Immature natural killer cell (primary cell): ENCODE measurements around the gene GNA12. TPM values are rescaled to one million over a fixed set of nuclear protein-coding genes. Genes with fewer than 3 reads are reported as not detected.
A peak's percentile ranks its signal among the peaks of the same experiment; 100 is the strongest.

Source experiments
- DNase-seq, 3 donors: peaks; one replicate each; pipeline ENCODE4 v3.0.0; 2022; ENCODE audit warnings: mixed read lengths in 1 of 3
- H3K27ac Mint-ChIP-seq, 6 donors: one replicate each; pipeline ENCODE4 v1.8.0; 2020; ENCODE audit warnings: mixed read lengths in 6 of 6, mild to moderate bottlenecking in 5 of 6, inconsistent platforms in 4 of 6, moderate library complexity in 3 of 6
- H3K27me3 Mint-ChIP-seq, 3 donors: one replicate each; pipeline ENCODE4 v1.8.0; 2020 to 2021; ENCODE audit warnings: low read depth in 3 of 3, mild to moderate bottlenecking in 3 of 3, mixed read lengths in 3 of 3, moderate library complexity in 3 of 3, inconsistent platforms in 1 of 3
- H3K36me3 Mint-ChIP-seq, 3 donors: one replicate each; pipeline ENCODE4 v1.8.0; 2020; ENCODE audit warnings: mixed read lengths in 3 of 3, inconsistent platforms in 2 of 3, mild to moderate bottlenecking in 2 of 3
- H3K4me1 Mint-ChIP-seq, 2 donors: one replicate each; pipeline ENCODE4 v1.8.0; 2020; ENCODE audit warnings: inconsistent platforms in 2 of 2, mild to moderate bottlenecking in 2 of 2, mixed read lengths in 2 of 2, moderate library complexity in 1 of 2
- H3K4me3 Mint-ChIP-seq, 5 donors: one replicate each; pipeline ENCODE4 v1.8.0; 2020; ENCODE audit warnings: mild to moderate bottlenecking in 5 of 5, mixed read lengths in 5 of 5, inconsistent platforms in 3 of 5, moderate library complexity in 3 of 5
- H3K9me3 Mint-ChIP-seq, 6 donors: one replicate each; pipeline ENCODE4 v1.8.0; 2020; ENCODE audit warnings: mild to moderate bottlenecking in 6 of 6, mixed read lengths in 6 of 6, inconsistent platforms in 4 of 6, moderate library complexity in 3 of 6
- polyA plus RNA-seq, 3 donors: library from polyadenylated mRNA; unstranded; fragments of 300-500 nt; fragmentation: Illumina TruSeq; gene quantifications; one replicate each; pipeline ENCODE4 v1.2.3, GENCODE V29; 2021

GNA12 gene
- polyA plus RNA-seq, 3 donors from 2014 or later, result 4.7 to 6.1 (median 4.8) TPM

DNA sequence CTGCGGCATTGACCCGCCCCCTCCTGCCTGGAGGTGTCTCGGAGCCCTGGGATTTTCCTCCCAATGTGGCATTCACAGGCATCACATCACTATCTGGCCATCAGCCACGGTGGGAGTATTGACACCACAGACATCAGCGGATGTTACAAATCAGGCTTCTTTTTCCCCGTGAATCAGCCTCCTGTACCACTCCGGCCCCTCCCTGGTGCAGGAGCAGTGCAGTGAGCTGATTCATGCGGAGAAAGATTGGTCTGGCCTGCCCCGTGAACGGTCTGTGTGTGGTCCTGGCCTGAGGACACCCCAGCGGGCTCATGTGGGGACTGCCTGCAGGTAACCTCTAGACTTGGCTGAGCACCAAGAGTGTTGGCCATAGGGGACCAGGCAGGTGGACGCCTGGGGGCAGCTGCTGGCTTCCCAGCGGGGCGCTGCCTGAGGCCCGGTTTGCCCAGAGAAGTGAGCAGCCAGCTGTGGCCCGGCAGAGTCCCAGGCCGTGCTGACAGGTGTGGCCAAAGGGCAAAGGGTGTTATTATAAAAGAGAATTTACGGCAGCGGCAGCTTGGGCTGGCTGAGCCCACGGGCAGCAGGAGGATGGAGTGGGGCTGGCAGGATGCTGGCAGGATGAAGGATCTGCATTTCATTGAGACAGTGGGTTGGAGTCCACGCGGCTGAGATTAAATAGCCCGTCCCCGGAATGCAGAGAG is 32.1 kb upstream of the GNA12 start:
- Mint-ChIP-seq H3K27ac (no peak overlapping the region), H3K4me3 (no peak overlapping the region), H3K9me3 (no peaks in the 10 kb centered on the region), H3K36me3 (no peaks in the 10 kb centered on the region), H3K4me1 (peaks cover 13 to 14% of the 10 kb centered on the region in 2 donors), H3K27me3 (peaks cover 2 to 3% (median 2%) of the 10 kb centered on the region in 3 donors)
- DNase-seq, result no peak

DNA sequence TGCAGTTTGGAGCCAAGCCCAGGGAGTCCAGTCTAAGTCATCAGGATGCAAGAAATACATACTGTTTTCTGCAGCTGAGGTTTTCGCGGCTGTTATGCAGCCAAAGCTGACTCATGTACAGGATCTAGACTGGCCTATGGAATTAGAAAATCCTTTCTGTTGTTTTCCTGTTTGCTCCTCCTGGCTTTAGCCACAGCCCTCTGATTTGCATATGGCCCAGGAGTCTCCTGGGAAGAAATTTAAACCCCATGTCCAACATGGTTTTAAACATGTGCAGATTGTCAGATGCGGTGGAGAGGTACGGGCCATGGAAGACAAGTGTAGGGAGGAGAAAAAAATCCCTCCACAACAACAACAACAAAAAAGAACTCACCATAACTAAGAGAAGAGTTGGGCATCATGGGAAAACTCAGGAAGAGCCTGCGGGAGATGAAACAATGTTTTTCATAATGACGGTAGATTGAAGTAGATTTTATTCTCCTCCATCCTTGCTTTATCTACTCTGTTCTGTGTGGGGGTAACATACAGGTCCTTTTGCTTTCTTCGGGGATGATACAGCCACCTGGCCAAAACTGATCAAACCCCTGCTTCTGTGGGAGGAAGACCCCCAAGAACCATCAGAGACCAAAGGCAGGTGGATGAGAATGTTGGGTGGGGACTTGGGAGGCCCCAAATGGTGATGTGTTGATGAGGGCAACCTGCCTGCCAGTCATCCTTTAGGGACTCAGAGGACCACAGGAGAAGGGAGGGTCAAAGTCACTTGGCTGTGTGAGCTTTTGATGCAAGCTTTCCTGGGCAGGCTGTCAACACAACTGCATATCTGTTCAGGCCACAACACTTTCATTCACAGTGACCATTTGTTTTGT is 29.8 kb upstream of the GNA12 start:
- no peak overlapping the region for H3K4me3 Mint-ChIP-seq
- H3K27ac Mint-ChIP-seq, result no peak overlapping the region
- H3K9me3 Mint-ChIP-seq, result no peaks in the 10 kb centered on the region
- no peak for DNase-seq
- peaks cover 10 to 16% of the 10 kb centered on the region in 2 donors for H3K4me1 Mint-ChIP-seq
- no peaks in the 10 kb centered on the region for H3K36me3 Mint-ChIP-seq
- H3K27me3 Mint-ChIP-seq, result peaks cover 2 to 5% (median 2%) of the 10 kb centered on the region in 3 donors

DNA sequence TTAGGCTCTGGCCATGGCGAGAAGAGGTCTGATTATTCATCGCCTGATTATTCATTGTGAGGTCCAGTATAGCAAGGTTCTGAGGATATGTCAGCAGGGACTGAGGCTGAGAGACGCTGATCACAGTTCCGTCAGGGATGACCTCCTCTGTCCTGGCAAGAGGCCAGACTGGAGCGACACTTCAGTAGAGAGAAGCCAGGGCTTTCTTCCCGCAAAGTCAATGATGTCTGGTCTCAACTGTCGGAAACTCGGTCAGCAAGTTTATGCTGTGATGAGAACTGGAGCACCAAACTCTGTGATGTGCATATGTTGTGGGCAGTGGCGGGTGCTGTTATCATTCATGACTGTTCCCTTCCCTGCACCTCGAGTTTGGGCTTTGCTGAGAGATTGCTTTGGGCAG is 29.0 kb upstream of the GNA12 start:
- no peak overlapping the region for H3K27ac Mint-ChIP-seq
- H3K4me1 Mint-ChIP-seq, result peaks cover 4 to 8% of the 10 kb centered on the region in 2 donors

DNA sequence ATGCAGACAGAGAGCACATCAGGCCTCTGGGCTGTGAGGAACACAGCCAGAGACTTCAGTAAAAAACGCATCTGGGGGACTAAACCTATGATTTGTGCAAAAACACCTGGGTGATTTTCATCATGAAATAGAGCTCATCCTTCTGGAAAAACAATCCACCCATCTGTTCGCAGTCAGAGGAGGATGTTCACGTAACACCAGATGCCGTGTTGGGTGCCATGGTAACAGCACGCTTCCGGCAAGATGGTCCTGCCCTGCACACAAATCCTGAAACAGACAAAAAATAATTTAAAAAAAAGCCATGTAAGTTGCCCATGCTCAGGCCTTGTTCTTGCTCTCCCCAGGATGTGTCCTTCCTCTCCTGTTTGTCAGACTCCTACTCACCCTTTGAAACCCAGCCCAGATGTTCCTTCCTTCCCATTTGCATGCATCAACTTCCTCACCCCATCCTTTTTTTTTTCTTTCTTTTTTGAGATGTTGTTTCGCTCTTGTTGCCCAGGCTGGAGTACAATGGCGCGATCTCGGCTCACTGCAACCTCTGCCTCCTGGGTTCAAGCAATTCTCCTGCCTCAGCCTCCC is 28.3 kb upstream of the GNA12 start:
- Mint-ChIP-seq H3K9me3 (no peaks in the 10 kb centered on the region), H3K36me3 (no peaks in the 10 kb centered on the region), H3K27me3 (peaks cover 2 to 5% (median 2%) of the 10 kb centered on the region in 3 donors), H3K27ac (no peak overlapping the region), H3K4me3 (no peak overlapping the region), H3K4me1 (peaks cover 4 to 6% of the 10 kb centered on the region in 2 donors)
- no peak for DNase-seq

More for the DNA sequence above, 29.0 kb upstream of the GNA12 start:
- DNase-seq, result no peak
- Mint-ChIP-seq H3K9me3 (no peaks in the 10 kb centered on the region), H3K27me3 (peaks cover 2 to 5% (median 2%) of the 10 kb centered on the region in 3 donors), H3K4me3 (no peak overlapping the region), H3K36me3 (no peaks in the 10 kb centered on the region)

DNA sequence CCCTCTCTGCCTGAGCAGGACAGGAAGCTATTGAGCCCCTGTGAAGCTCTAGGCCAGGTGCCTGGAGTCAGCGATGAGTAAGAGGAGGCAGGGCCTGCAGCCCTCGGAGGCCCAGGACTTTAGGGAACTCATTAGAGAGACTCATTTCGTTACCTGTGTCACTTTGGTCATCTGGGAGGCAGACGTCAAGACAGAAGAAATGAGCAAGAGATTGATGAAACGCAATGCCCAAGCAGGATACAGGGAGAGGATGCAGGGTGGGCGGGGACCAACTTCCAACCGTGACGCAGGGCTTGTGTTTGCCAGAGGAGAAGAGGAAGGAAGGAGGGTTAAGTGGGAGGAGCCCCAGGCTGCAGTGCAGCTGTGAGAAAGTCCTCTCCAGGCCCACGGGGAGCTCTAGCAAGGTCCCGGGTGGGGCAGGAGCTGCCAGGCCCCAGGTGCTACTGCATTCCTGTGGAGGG is 26.4 kb upstream of the GNA12 start:
- Mint-ChIP-seq H3K27ac (no peak overlapping the region), H3K4me1 (peaks cover 4 to 6% of the 10 kb centered on the region in 2 donors), H3K27me3 (peaks cover 2 to 5% (median 2%) of the 10 kb centered on the region in 3 donors), H3K9me3 (no peaks in the 10 kb centered on the region), H3K4me3 (peak overlapping the region in 1 of 5 donors; percentile 25), H3K36me3 (no peaks in the 10 kb centered on the region)
- no peak for DNase-seq

DNA sequence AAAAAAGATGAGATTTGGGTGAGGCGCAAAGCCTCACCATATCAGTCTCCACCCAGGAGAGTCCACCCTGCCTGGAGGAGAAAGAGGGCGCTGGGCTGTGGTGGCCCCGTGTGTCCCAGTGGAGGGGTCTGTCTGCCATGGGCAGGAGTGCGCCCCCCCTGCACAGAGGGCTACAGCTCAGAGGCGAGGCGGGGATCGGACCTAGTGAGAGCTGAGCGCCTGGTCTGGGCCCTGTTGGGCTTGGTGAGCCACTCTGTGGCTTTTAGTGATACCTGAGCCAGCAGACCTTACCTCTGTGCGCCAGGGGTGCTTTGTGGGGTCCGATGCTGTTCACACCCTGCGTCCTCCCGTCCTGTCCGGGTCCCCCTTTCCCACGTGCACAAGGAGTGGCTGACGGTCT is 25.9 kb upstream of the GNA12 start:
- Mint-ChIP-seq H3K4me1 (peaks cover 5 to 9% of the 10 kb centered on the region in 2 donors), H3K4me3 (no peak overlapping the region), H3K27me3 (peaks cover 0 to 5% (median 2%) of the 10 kb centered on the region in 3 donors), H3K9me3 (no peaks in the 10 kb centered on the region), H3K27ac (no peak overlapping the region), H3K36me3 (no peaks in the 10 kb centered on the region)
- no peak for DNase-seq

DNA sequence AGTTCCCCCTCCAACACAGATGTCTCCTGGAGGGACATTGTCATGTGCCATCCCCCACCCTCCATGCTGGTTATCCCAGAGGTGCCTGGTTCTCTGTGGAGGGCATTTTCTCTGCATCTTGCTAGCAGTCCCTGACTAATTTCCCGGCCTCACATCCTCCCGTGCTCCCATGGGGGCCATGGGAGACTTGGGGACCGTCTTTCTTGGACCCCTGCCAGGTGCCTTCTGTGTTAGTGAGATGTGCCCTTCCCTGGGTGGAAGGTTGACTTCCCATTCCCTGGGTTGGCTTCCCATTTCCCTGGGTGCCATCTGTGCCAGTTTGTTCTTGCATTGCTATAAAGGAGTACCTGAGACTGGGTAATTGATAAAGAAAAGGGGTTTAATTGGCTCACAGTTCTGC is 22.5 kb upstream of the GNA12 start:
- Mint-ChIP-seq H3K4me3 (no peak overlapping the region), H3K36me3 (no peaks in the 10 kb centered on the region), H3K27me3 (peaks cover 6 to 15% (median 10%) of the 10 kb centered on the region in 3 donors), H3K27ac (no peak overlapping the region), H3K9me3 (no peaks in the 10 kb centered on the region), H3K4me1 (peaks cover 27 to 38% of the 10 kb centered on the region in 2 donors)
- no peak for DNase-seq

DNA sequence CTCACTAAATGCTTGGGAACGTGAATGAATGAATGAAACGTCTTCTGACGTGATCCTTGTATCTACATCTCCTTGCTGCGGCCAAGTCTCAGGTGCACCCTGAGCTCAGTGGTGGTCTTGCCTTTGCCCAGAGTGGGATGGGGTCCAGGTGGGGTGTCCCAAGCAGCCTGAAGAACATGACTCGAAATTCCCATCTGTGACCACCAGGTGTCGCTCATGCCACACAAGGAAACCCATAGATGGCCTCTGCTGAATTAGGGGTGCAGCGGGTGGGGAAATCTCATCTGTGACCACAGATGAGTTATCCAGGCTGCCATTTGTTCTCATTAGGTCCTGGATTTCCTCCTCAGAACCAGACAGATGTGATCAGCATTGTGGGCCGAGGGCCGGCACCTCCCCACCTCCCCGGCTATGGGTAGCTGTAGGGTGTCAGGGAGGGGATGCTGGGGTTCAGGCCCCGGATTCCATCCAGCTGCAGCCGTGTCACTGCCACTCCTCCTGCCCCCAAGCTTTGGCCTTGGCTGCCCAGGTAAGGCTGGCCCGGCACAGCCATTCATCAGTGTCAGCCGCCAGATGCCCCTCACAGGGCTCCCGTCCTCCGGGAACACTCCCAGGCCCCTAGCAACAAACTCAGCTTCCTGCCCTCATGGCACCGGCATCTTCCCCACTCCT is 21.0 kb upstream of the GNA12 start:
- no peaks in the 10 kb centered on the region for H3K9me3 Mint-ChIP-seq
- DNase-seq, result peak; percentile 63 to 73 (median 69)
- H3K4me3 Mint-ChIP-seq, result peak overlapping the region; percentile 64 to 85 (median 74)
- H3K27ac Mint-ChIP-seq, result peak overlapping the region in 5 of 6 donors; percentile 44 to 92 (median 88)
- peaks cover 8 to 16% (median 8%) of the 10 kb centered on the region in 3 donors for H3K27me3 Mint-ChIP-seq
- peaks cover 24 to 32% of the 10 kb centered on the region in 2 donors for H3K4me1 Mint-ChIP-seq
- no peaks in the 10 kb centered on the region for H3K36me3 Mint-ChIP-seq

DNA sequence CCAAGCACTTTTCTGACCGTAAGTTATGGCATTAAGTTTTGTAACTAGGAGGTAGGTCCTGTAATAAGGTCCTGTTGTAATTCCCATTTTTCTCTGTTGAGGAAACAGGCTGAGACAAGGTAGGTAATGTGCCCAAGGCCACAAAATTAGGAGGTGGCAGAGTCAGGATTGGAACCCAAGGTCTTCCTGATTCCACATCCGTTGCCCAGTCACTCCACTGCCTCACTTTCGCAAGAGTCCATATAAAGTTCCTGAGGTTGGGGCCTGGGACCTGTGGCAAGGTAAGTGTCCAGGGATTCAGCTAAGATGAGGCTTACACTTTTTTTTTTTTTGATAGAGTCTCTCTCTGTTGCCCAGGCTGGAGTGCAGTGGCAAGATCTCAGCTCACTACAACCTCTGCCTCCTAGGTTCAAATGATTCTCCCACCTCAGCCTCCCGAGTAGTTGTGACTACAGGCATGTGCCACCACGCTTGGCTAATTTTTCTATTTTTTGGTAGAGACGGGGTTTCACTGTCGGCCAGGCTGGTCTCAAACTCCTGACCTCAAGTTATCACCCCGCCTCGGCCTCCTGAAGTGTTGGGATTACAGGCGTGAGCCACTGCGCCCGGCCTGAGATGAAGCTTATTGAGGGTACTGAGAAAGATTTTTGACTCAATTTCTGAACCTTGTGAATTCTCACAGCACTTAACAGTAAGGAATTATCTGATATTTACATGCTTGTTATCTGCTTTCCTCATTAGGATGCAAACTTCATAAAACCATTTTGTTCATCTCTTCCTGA is 20.3 kb upstream of the GNA12 start:
- H3K27me3 Mint-ChIP-seq, result peaks cover 8 to 22% (median 12%) of the 10 kb centered on the region in 3 donors
- H3K4me1 Mint-ChIP-seq, result peaks cover 24 to 32% of the 10 kb centered on the region in 2 donors
- DNase-seq, result peak in 1 of 3 donors; percentile 22
- no peaks in the 10 kb centered on the region for H3K9me3 Mint-ChIP-seq
- peak overlapping the region in 4 of 5 donors; percentile 70 to 85 (median 72) for H3K4me3 Mint-ChIP-seq
- peak overlapping the region in 5 of 6 donors; percentile 81 to 93 (median 90) for H3K27ac Mint-ChIP-seq
- H3K36me3 Mint-ChIP-seq, result no peaks in the 10 kb centered on the region

DNA sequence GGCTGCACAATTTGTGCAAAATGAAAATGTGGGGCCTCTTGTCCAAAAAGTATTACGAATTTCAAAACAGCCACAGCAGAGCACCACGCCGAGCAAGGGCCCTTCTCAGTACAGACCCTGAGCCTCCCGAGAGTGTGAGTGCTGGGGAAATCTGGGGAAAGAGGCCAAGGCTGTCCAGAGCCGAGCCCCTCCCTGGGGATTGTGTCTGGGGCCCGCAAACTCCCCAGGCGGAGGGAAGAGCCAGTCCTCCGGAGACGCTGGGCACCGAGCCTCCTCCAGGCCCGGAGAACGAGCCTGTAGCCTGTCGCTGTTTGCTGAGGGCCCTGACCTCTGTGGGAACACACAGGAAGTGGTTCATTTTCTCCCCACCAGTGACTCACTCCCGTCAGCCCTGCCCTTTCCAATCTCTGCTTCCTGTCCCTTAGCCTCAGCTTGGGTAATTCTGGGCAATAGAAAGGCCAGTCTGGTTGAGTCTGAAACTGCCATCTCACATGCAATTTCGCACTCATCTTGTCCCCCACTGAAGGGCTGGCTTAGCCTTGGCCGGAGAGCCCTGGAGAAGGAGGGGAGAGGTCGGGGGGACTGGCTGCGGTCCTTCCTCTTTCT is 19.5 kb upstream of the GNA12 start:
- peak; percentile 85 to 86 (median 86) for DNase-seq
- H3K9me3 Mint-ChIP-seq, result no peaks in the 10 kb centered on the region
- no peaks in the 10 kb centered on the region for H3K36me3 Mint-ChIP-seq
- peak overlapping the region; percentile 68 to 79 (median 72) for H3K4me3 Mint-ChIP-seq
- peak overlapping the region; percentile 74 to 93 (median 88) for H3K27ac Mint-ChIP-seq
- peaks cover 24 to 32% of the 10 kb centered on the region in 2 donors for H3K4me1 Mint-ChIP-seq
- peaks cover 8 to 22% (median 12%) of the 10 kb centered on the region in 3 donors for H3K27me3 Mint-ChIP-seq

DNA sequence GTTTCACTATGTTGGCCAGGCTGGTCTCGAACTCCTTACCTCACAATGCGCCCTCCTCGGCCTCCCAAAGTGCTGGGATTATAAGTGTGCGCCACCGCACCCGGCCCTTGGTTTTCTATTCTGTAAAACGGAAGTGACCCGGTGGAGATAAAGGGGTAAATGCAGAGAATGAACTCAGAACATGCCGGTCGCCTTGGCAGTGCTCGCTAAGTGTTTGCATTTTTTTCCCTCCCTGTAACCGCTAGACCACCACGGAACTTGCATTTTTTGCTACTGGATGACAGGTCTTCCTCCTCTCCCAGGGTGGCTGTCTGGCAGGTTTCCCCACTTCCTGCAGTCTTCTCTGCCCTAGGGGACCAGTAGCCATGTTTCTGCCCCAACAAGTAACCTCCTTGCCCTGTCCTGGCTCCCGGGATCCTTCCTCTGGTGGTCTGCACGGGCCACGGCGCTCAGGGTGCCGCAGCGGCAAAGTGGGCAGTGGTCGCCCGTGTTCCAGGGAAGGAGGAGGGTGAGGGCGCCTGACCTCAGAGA is 18.8 kb upstream of the GNA12 start:
- DNase-seq, result peak; percentile 46 to 75 (median 71)
- no peaks in the 10 kb centered on the region for H3K9me3 Mint-ChIP-seq
- H3K36me3 Mint-ChIP-seq, result no peaks in the 10 kb centered on the region
- peak overlapping the region; percentile 28 to 92 (median 78) for H3K27ac Mint-ChIP-seq
- H3K4me3 Mint-ChIP-seq, result peak overlapping the region; percentile 32 to 79 (median 70)
- H3K4me1 Mint-ChIP-seq, result peaks cover 24 to 32% of the 10 kb centered on the region in 2 donors
- peaks cover 8 to 22% (median 12%) of the 10 kb centered on the region in 3 donors for H3K27me3 Mint-ChIP-seq

DNA sequence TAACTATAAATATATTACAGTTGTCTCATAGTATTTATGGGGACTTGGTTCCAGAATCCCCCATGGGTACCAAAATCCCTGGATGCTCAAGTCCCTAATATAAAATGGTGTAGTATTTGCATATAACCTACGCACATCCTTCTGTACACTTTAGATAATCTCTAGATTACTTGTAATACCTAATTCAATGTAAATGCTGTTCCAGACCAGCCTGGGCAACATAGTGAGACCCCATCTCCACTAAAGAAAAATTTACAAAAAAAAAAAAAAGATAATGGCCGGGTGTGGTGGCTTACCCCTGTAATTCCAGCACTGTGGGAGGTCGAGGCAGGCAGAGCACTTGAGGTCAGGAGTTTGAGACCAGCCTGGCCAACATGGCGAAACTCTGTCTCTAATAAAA is 17.4 kb upstream of the GNA12 start:
- H3K9me3 Mint-ChIP-seq, result no peaks in the 10 kb centered on the region
- DNase-seq, result no peak
- no peak overlapping the region for H3K27ac Mint-ChIP-seq
- no peak overlapping the region for H3K4me3 Mint-ChIP-seq
- H3K4me1 Mint-ChIP-seq, result peaks cover 24 to 32% of the 10 kb centered on the region in 2 donors
- peaks cover 8 to 22% (median 12%) of the 10 kb centered on the region in 3 donors for H3K27me3 Mint-ChIP-seq
- no peaks in the 10 kb centered on the region for H3K36me3 Mint-ChIP-seq
